K562 (cell line): ENCODE results near the gene AGAP1.

Experiments
- CTCF ChIP-seq, 3 experiments: IDR thresholded peaks in 2 of 3; conservative IDR thresholded peaks in 1 of 3; 2 replicates each; pipeline ENCODE4 v1.5.1; 2011 to 2012; ENCODE audit warnings: low read length in 3 of 3, mild to moderate bottlenecking in 3 of 3, control low read depth in 2 of 3, improper control_type of control experiment in 1 of 3, inconsistent platforms in 1 of 3, low read depth in 1 of 3, mixed read lengths in 1 of 3, moderate library complexity in 1 of 3; ENCODE audit not compliant: insufficient read depth in 2 of 3
- E2F1 ChIP-seq: sonication (generic); formaldehyde crosslinking; IDR thresholded peaks from 2 replicates; pipeline ENCODE4 v1.8.1; 2023; ENCODE audit warnings: mild to moderate bottlenecking, missing genetic modification reagents, moderate library complexity
- PHF20 ChIP-seq: fragments of 450-650 bp; IDR thresholded peaks from 2 replicates; pipeline ENCODE4 v1.6.1; 2018; ENCODE audit not compliant: partially characterized antibody
- POLR2A ChIP-seq: fragments of 450-650 bp; conservative IDR thresholded peaks from 2 replicates; pipeline ENCODE4 v1.6.1; 2016
- POLR2H ChIP-seq: IDR thresholded peaks from 2 replicates; pipeline ENCODE4 v1.6.1; 2016; ENCODE audit warnings: missing genetic modification characterization, low read depth, mild to moderate bottlenecking, control low read depth, missing compliant biosample characterization, moderate library complexity
- U2AF2 ChIP-seq: fragments of 200-400 bp; formaldehyde crosslinking; optimal IDR thresholded peaks from 2 replicates; pipeline ENCODE3; 2017; ENCODE audit warnings: low read depth, mild to moderate bottlenecking, low read length
- ZNF263 ChIP-seq: sonication (generic); formaldehyde crosslinking; IDR thresholded peaks from 2 replicates; pipeline ENCODE4 v1.8.0; 2022; ENCODE audit warnings: mild to moderate bottlenecking, missing genetic modification reagents, borderline replicate concordance
- ZNF324 ChIP-seq: fragments of 250-450 bp; sonication (Bioruptor Pico); IDR thresholded peaks from 2 replicates; pipeline ENCODE4 v1.4.0; 2020; ENCODE audit warnings: mild to moderate bottlenecking

GRCh38 chr2:235834781-235835180, 340.9 kb downstream of the AGAP1 start:
- no peak for TF ChIP-seq PHF20
- TF ChIP-seq CTCF (IDR thresholded peaks at IDR 0.05 in 2 of 3, conservative IDR thresholded peaks at IDR 0.05 in 1 of 3; ENCODE audit: insufficient read depth in 2 of 3, low read depth in 1 of 3, low read length in 3 of 3): no peak
- TF ChIP-seq ZNF263 (CRISPR knock-in tag): no peak
- no peak for TF ChIP-seq POLR2A
- no peak for TF ChIP-seq U2AF2
- TF ChIP-seq POLR2H (tag): no peak
- no peak for TF ChIP-seq E2F1
- TF ChIP-seq ZNF324 (CRISPR knock-in tag): no peak
